Activated CD4-positive, alpha-beta T cell treated with anti-CD3 and anti-CD28 coated beads, Interleukin-2, amount 10 ng/mL, durations not matched to agents 24 days and 14 days (primary cell): Measurements from ENCODE around the gene FUS. TPM values are rescaled to one million over a fixed set of nuclear protein-coding genes. Genes with fewer than 3 reads are reported as not detected.
"Not testable (repeated sequence)": the region's sequence is repeated elsewhere in the genome, so short reads cannot be mapped to it uniquely, and the experiment has no call there.

ENCODE experiments used
- DNase-seq: peaks from one replicate; pipeline ENCODE4 v3.0.0; 2022
- H3K27ac Mint-ChIP-seq: one replicate; pipeline ENCODE4 v1.8.0; 2022; ENCODE audit warnings: mild to moderate bottlenecking, mixed read lengths
- H3K27me3 Mint-ChIP-seq: one replicate; pipeline ENCODE4 v1.8.0; 2022; ENCODE audit warnings: mixed read lengths
- H3K36me3 Mint-ChIP-seq: one replicate; pipeline ENCODE4 v1.8.0; 2022; ENCODE audit warnings: low read depth, mild to moderate bottlenecking, mixed read lengths
- H3K4me1 Mint-ChIP-seq: one replicate; pipeline ENCODE4 v1.8.0; 2021; ENCODE audit warnings: mixed read lengths
- H3K4me3 Mint-ChIP-seq: one replicate; pipeline ENCODE4 v1.8.0; 2022; ENCODE audit warnings: mild to moderate bottlenecking, moderate library complexity, mixed read lengths
- H3K9me3 Mint-ChIP-seq: one replicate; pipeline ENCODE4 v1.8.0; 2021; ENCODE audit warnings: mixed read lengths
- intact Hi-C: fragments of 100-400 bp; cut with micrococcal nuclease; formaldehyde crosslinking; loops from one replicate; pipeline ENCODE4 v1.15.1; 2023
- total RNA-seq: library from RNA; stranded (reverse); gene quantifications from 2 replicates; pipeline ENCODE4 v1.2.3, GENCODE V29; 2022

FUS gene
- total RNA-seq, 1 donor from 2014 or later, result 955 TPM

GRCh38 chr16:31196324-31197088, 16.6 kb downstream of the FUS start:
- peaks cover 57% of the 10 kb centered on the region for H3K4me1 Mint-ChIP-seq
- no peak for DNase-seq
- H3K27me3 Mint-ChIP-seq, result no peaks in the 10 kb centered on the region
- peaks cover 58% of the 10 kb centered on the region for H3K36me3 Mint-ChIP-seq
- no peak overlapping the region for H3K4me3 Mint-ChIP-seq
- no peak overlapping the region for H3K27ac Mint-ChIP-seq
- intact Hi-C loops, result no loop called here
- no peaks in the 10 kb centered on the region for H3K9me3 Mint-ChIP-seq

DNA sequence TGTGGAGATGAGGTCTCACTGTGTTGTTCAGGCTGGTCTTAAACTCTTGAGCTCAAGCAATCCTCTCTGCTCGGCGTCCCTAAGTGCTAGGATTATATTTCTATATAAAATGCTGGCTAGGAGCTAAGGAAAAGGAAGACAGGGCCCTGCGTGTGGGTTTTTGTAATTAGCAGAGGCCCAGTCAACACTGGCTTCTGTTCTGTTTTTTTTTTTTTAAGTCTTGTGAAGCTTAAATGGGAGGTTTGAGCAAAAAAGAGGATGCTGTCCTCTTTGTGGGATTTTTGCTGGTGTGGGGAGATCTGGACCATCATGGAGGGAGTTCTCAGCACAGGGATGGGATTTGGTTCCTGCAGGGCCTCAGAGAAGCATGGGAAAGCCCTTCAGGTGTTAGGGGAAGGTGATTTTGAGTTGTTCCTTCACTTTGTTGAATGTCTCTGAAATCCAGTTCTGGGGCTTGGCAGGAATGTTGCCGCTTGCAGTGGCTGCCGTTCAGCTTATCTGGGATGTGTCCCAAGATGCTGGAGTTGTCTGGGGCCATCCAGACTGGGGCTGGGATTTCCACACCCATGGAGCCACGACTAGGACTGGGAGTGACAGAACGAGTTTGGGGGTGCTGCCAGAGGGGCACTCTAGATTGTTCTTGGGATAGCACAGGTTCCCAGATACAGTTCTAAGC, 18.4 kb downstream of the FUS start:
- Mint-ChIP-seq H3K27ac (peak overlapping the region; percentile 10), H3K4me3 (no peak overlapping the region), H3K27me3 (no peaks in the 10 kb centered on the region), H3K9me3 (no peaks in the 10 kb centered on the region), H3K36me3 (peaks cover 40% of the 10 kb centered on the region), H3K4me1 (peaks cover 56% of the 10 kb centered on the region)
- no peak for DNase-seq
- intact Hi-C loops, result no loop called here

DNA sequence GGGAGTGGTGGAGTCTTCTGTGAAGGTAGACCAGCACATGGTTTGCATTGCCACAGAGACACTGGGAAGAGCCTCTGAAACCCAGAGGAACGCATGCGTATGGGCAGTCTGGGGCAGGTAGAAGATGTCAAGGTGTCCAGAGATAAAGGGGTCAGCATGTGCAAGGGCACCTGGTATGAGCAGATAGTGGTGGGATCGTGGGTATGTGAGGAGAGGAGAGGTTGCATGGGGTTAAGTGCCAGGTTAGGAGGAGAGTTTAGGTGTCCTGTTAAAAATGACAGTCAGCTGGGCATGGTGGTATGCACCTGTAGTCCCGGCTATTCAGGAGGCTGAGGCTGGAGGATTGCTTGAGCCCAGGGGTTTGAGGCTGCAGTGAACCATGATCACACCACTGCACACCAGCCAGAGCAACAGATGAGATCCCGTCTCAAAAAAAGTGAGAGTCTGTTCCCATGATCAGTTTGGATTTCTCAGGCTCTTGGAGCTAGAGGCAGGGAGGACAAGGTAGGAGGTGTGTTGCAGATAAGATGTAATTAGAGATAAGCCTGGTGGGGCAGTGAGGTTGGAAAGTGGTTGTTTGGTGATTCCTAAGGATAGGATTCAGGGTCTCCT, 19.6 kb downstream of the FUS start:
- peaks cover 56% of the 10 kb centered on the region for H3K4me1 Mint-ChIP-seq

DNA sequence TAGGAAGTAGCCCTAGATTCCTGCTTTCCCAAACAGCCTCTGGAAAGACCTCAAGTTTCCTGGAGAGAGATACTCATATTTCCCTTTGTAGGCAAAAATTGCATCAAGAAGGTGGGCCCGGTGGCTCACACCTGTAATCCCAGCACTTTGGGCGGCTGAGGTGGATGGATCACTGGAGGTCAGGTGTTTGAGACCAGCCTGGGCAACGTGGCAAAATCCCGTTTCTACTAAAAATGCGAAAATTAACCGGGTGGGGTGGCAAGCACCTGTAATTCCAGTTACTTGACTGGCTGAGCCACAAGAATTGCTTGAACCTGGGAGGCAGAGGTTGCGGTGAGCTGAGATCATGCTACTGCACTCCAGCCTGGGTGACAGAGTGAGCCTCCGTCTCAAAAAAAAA, 20.2 kb downstream of the FUS start:
- not testable (repeated sequence) for H3K9me3 Mint-ChIP-seq, H3K27me3 Mint-ChIP-seq, DNase-seq
- H3K4me3 Mint-ChIP-seq, result peak overlapping the region; percentile 2
- intact Hi-C loops, result loop anchor here (2.0 to 5.0 kb wide), 2 partner anchors 67 to 187 kb away; no protein-coding TSS in a partner anchor
- H3K27ac Mint-ChIP-seq, result peak overlapping the region; percentile 35
- H3K4me1 Mint-ChIP-seq, result peaks cover 56% of the 10 kb centered on the region
- peaks cover 31% of the 10 kb centered on the region for H3K36me3 Mint-ChIP-seq

More for the DNA sequence above, 19.6 kb downstream of the FUS start:
- H3K27me3 Mint-ChIP-seq, result no peaks in the 10 kb centered on the region
- intact Hi-C loops, result loop anchor here (2.0 to 5.0 kb wide), 2 partner anchors 68 to 187 kb away; no protein-coding TSS in a partner anchor
- DNase-seq, result no peak
- peak overlapping the region; percentile 4 for H3K4me3 Mint-ChIP-seq
- H3K9me3 Mint-ChIP-seq, result no peaks in the 10 kb centered on the region
- peak overlapping the region; percentile 35 for H3K27ac Mint-ChIP-seq
- H3K36me3 Mint-ChIP-seq, result peaks cover 32% of the 10 kb centered on the region

DNA sequence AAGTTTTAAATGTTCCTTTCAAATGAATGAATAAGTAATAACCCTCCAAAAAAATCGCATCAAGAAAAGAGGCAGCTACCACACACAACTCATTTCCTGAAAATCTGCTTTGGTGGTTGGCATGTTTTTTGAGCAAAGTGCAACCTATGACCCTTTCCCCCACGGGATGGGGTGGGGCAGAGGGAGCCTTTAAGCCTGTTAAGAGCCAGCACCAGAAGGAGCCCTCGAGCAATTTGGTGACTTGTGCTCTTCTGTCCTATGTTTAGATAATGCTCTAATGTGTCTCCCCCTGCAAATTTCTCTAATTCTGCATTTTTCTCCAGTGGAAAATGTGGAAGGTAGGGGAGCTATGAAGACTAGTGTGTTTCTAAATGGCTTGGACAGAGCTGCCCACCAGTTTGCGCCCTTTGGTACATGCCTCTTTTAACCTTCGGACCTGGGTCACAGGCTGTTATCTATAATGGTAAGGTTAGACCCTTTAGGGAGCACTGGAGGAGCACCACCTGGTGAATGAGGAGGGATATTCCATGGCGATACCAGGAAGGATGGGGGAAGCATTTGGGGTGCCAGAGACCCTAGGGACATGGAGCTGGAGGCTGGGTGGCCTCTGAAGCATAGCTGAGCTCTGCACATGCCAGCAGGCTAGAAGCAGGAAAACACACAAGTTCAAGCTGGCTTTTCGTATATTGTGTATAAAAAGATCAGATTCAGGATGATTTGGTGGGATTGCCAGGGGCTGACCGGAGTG, 21.1 kb downstream of the FUS start:
- H3K27me3 Mint-ChIP-seq, result no peaks in the 10 kb centered on the region
- DNase-seq, result peak; percentile 87
- H3K27ac Mint-ChIP-seq, result peak overlapping the region; percentile 74
- no peaks in the 10 kb centered on the region for H3K9me3 Mint-ChIP-seq
- intact Hi-C loops, result loop anchor here (1.0 to 5.0 kb wide), 4 partner anchors 66 to 186 kb away; no protein-coding TSS in a partner anchor
- H3K36me3 Mint-ChIP-seq, result peaks cover 27% of the 10 kb centered on the region
- peak overlapping the region; percentile 89 for H3K4me3 Mint-ChIP-seq
- peaks cover 56% of the 10 kb centered on the region for H3K4me1 Mint-ChIP-seq

DNA sequence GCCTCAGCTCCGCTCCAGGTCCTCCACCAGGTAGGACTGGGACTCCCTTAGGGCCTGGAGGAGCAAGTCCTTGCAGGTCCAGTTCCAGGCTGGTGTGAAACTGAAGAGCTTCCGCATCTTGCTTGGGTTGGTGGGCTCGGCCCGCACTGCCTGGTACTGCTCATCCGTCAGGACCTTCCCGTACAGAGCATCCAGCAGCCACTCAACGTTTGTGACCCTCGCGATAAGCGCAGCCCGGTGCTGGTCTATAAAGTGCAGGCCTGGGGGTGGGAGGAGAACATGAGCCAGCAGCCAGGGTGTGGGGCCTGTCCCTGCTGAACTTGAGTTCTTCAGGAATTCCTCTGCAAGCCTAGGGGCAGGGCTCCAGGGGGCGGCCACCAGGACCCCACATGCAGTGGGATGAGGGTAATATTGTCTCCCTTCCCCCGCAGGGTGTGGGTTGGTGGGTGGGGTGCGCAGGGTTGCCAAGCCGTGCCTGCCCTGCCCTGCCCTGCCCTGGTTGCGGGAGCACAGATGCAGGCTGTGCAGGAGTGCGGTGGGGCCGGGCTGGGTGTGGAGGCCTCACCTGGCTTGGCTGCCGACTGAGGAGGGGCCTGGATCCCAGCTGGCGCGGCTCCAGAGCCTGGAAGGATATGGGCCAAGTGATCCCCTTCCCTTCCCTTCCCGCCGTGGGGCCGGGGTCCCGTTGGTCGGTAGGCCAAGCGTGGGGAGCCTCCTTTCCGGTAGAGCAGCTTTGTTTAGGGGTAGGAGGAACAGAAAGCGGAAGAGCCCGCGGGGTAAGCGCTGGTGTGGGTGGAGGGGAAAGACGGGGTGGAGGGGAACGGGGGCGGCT, 21.9 kb downstream of the FUS start:
- peak overlapping the region; percentile 87 for H3K27ac Mint-ChIP-seq
- H3K27me3 Mint-ChIP-seq, result peaks cover 1% of the 10 kb centered on the region
- peaks cover 56% of the 10 kb centered on the region for H3K4me1 Mint-ChIP-seq
- intact Hi-C loops, result loop anchor here (1.0 to 5.0 kb wide), 9 partner anchors 10 to 667 kb away; partner anchors contain the start of gene ZNF843
- H3K36me3 Mint-ChIP-seq, result peaks cover 19% of the 10 kb centered on the region
- peak; percentile 70 for DNase-seq
- peak overlapping the region; percentile 89 for H3K4me3 Mint-ChIP-seq
- H3K9me3 Mint-ChIP-seq, result no peaks in the 10 kb centered on the region

DNA sequence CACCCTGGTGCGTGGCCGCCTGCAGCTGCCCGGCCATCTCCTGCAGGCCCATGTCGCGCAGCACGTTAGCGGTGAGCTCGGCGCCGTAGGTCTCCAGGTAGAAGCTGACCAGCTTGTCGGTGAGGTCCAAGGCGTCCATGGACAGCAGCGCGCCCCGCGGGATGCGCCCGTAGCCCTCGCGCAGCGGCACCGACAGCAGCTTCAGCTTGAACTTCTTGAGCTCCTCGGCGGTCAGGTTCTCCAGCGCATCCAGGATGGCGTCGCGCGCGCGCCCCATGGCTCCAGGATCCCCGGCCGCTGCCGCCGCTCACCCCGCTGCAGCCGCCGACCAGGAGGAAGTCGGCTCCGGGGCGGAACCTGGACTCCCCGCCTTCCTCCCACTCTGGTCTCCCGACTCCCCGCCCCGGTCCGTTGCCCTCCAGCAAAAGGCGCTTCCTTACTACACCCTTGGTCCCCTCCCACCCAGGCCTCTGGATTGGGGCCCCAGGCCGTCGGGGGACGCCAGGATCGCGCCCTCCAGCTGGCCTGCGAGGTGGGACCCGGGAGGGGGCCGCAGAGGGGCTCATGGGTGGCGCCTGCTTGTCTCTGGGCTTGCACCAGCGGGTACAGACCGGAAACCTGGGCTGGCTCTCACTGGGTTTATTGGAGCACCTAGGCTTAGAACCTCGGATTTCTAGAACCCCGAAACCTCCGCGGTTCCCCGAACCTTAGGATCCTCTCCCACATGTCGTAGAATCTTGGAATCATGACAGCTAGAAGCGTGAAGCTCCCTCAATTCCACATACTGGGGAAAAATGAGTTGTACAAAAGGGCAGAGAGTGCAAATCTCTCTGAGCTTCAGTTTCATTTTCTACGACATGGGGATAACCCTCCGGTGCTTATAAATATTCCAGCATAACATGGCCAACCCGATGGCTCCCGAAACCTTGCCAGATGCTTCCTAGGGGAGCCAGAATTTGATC, 22.8 kb downstream of the FUS start, which contains the start of gene PYCARD:
PYCARD (minus strand) TSS at position 347 of the 962 bp plus-strand sequence; CDS start at position 277, 70 bp downstream.
- intact Hi-C loops, result loop anchor here (1.0 to 5.0 kb wide), 6 partner anchors 9 to 666 kb away; partner anchors contain the start of gene ZNF843

DNA sequence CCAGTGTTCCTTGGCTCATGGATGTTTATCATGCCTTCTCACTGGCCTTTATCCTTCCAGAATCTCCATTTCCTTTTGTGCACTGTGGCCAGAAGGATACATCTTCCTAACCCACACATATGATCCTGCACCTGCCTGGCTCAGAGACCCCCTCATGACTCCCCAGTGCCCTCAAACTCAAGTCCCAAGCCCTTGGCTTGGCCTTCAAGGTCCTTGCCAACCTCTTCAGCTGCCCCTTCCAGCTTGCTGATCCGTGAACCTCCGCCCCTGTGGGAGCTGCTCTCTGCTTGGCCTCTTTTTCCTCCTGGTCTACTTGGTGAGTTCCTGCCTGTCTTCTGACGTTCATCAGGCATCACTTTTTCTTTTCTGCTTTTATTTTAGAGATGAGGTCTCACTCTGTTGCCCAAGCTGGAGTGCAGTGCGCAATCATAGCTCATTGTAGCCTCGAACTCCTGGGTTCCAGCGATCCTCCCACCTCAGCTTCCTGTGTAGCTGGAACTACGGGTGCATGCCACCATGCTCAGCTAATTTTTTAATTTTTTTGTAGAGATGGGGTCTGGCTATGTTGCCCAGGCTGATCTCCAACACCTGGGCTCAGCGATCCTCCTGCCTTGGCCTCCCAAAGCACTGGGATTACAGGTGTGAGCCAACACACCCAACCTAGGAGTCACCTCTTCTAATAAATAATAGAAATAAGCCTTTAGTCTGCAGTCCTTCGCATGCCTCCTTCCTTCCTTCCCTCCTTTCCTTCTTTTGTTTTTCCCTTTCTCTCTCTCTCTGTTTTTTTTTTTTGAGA, 25.1 kb downstream of the FUS start:
- Mint-ChIP-seq H3K4me3 (no peak overlapping the region), H3K27me3 (peaks cover 1% of the 10 kb centered on the region), H3K9me3 (no peaks in the 10 kb centered on the region), H3K4me1 (peaks cover 39% of the 10 kb centered on the region), H3K36me3 (peaks cover 6% of the 10 kb centered on the region), H3K27ac (peak overlapping the region; percentile 45)
- intact Hi-C loops, result loop anchor here (5.0 kb wide), 1 partner anchor 62 kb away; no protein-coding TSS in a partner anchor
- DNase-seq, result no peak

More for the DNA sequence above, 22.8 kb downstream of the FUS start, which contains the start of gene PYCARD:
- Mint-ChIP-seq H3K27ac (peak within 1 kb of the TSS; percentile 87), H3K4me3 (peak within 1 kb of the TSS; percentile 89), H3K9me3 (no peaks in the 10 kb centered on the region), H3K27me3 (peaks cover 1% of the 10 kb centered on the region), H3K36me3 (peaks cover 18% of the 10 kb centered on the region), H3K4me1 (peaks cover 54% of the 10 kb centered on the region)
- peak; percentile 86 for DNase-seq

GRCh38 chr16:31206776-31207175, 26.8 kb downstream of the FUS start:
- no peak overlapping the region for H3K27ac Mint-ChIP-seq
- no peak overlapping the region for H3K4me3 Mint-ChIP-seq
- H3K36me3 Mint-ChIP-seq, result peaks cover 3% of the 10 kb centered on the region
- H3K9me3 Mint-ChIP-seq, result no peaks in the 10 kb centered on the region
- peaks cover 1% of the 10 kb centered on the region for H3K27me3 Mint-ChIP-seq
- no peak for DNase-seq
- peaks cover 30% of the 10 kb centered on the region for H3K4me1 Mint-ChIP-seq
- intact Hi-C loops, result no loop called here

DNA sequence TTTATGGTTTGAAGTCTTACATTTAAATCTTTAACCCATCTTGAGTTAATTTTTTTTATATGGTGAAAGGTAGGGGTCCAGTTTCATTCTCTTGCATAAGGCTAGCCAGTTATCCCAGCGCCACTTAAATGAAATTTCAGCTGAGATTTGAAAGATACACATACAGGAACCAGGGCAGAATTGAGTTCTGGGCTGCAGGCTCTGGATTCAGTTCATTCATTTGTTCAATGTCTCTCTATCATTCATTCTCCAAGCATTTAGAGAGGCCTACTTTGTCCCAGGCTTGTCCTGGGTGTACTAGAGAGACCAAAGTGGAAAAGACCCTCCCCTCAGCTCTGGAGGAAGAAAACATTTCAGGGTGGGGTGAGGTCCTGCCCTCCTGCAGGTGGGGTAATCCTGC, 33.4 kb downstream of the FUS start:
- intact Hi-C loops, result no loop called here
- DNase-seq, result no peak
- Mint-ChIP-seq H3K27ac (no peak overlapping the region), H3K36me3 (no peaks in the 10 kb centered on the region), H3K9me3 (no peaks in the 10 kb centered on the region), H3K4me1 (peaks cover 25% of the 10 kb centered on the region), H3K27me3 (peaks cover 34% of the 10 kb centered on the region), H3K4me3 (no peak overlapping the region)
